ENCODE measurements around the gene GRAMD1A. TPM values are rescaled to one million over a fixed set of nuclear protein-coding genes. Genes with fewer than 3 reads are reported as not detected.

GRAMD1A gene
- total RNA-seq, 2 donors from 2014 or later: 115 to 137 TPM

DNA sequence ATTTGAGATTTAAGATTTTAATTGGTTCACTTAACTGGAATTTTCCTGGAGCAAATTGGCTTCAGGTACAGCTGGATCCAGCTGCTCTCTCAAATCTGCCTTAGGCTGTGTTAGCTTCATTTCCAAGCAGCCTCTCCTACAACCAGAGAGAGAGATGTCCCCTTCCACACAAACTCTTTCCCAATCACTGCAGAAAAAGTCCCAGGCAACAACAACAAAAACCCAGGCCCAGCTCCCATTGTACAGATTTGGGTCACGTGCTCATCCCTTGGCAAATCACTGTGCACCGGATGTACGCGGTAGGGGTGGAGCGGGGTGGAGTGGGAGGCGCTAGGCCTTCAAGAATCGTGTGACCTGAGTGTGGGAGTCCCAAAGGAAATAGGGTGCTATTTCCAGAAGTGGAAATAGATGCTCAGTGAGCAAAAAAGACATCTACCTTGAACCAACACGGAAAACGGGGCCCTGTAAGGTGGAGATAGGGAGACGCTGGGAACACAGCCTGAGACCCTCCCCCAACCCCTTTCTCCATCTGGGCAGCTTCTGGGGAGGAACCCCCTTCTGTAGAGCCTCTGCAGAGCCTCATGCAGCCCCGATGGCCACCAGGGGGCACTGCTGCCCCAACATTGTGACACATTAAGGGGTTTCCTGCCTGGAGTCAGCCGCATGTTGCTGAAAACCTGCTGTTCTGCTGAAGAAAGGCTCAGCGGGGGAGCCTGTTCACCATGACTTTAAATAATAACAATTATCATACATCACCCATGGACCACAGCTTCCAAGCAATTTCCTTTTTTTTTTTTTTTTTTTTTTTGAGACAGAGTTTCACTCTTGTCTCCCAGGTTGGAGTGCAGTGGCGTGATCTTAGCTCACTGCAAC, 66.8 kb downstream of the GRAMD1A start:
- H3K27me3 ChIP-seq (ENCODE audit: control insufficient read depth, insufficient read depth, low read length, poor library complexity, severe bottlenecking): no peaks in the 10 kb centered on the region
- peaks cover 2% of the 10 kb centered on the region for H3K27me3 Mint-ChIP-seq (ENCODE audit: insufficient read depth)
- H3K36me3 Mint-ChIP-seq (ENCODE audit: low read depth): no peaks in the 10 kb centered on the region
- H3K4me3 Mint-ChIP-seq: no peak overlapping the region
- WGBS, 2 experiments (ENCODE audit: insufficient coverage in 1 of 2, insufficient read length in 1 of 2): 51 to 62% methylated on average over 9 to 13 of the region's 14 CpGs
- peaks cover 7% of the 10 kb centered on the region for H3K9me3 ChIP-seq (ENCODE audit: control insufficient read depth, low read length)
- peaks cover 5% of the 10 kb centered on the region for H3K9me3 Mint-ChIP-seq
- H3K9ac ChIP-seq (ENCODE audit: extremely low read depth, low read length, poor library complexity, severe bottlenecking): no peak overlapping the region
- no peaks in the 10 kb centered on the region for H3K36me3 ChIP-seq (ENCODE audit: control insufficient read depth, insufficient read depth, low read length)
- H3K4me3 ChIP-seq (ENCODE audit: low read length): no peak overlapping the region
- H3K4me1 Mint-ChIP-seq: peaks cover 7% of the 10 kb centered on the region
- no peaks in the 10 kb centered on the region for H3K4me1 ChIP-seq (ENCODE audit: control insufficient read depth, insufficient read depth, low read length)
- peak; percentile 98 for DNase-seq
- TF ChIP-seq CTCF (conservative IDR thresholded peaks at IDR 0.05): peak; percentile 97
- no peak overlapping the region for H3K27ac Mint-ChIP-seq
- H3K27ac ChIP-seq (ENCODE audit: low read depth, low read length): no peak overlapping the region

DNA sequence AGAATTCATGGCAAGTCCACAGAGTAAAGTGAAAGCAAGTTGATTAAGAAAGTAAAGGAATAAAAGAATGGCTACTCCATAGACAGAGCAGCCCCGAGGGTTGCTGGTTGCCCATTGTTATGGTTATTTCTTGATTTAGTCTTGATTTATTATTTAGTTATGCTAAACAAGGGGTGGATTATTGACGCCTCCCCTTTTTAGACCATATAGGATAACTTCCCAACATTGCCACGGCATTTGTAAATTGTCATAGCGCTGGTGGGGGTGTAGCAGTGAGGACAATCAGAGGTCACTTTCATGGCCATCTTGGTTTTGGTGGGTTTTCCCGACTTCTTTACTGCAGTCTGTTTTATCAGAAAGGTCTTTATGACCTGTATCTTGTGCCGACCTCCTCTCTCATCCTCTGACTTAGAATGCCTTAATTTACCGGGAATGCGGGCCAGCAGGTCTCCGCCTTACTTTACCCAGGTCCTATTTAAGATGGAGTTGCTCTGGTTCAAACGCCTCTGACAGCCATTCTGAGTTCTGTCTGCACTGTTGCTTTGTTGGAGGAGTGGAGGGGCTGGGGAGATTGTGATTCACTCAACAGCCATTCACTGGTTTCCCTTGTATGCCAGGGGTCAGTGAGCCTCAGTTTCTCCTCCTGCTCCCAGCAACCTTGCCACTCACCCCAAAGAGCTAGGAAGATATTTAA, 69.0 kb downstream of the GRAMD1A start:
- Histone ChIP-seq H3K27ac (ENCODE audit: low read depth, low read length) (no peak overlapping the region), H3K36me3 (ENCODE audit: control insufficient read depth, insufficient read depth, low read length) (no peaks in the 10 kb centered on the region), H3K9me3 (ENCODE audit: control insufficient read depth, low read length) (peaks cover 7% of the 10 kb centered on the region), H3K4me1 (ENCODE audit: control insufficient read depth, insufficient read depth, low read length) (no peaks in the 10 kb centered on the region), H3K9ac (ENCODE audit: extremely low read depth, low read length, poor library complexity, severe bottlenecking) (no peak overlapping the region), H3K4me3 (ENCODE audit: low read length) (no peak overlapping the region), H3K27me3 (ENCODE audit: control insufficient read depth, insufficient read depth, low read length, poor library complexity, severe bottlenecking) (no peaks in the 10 kb centered on the region)
- 77 to 79% methylated on average over 7 to 10 of the region's 10 CpGs for WGBS, 2 experiments (ENCODE audit: insufficient coverage in 1 of 2, insufficient read length in 1 of 2)
- no peak for TF ChIP-seq CTCF (conservative IDR thresholded peaks at IDR 0.05)
- Mint-ChIP-seq H3K4me3 (peak overlapping the region; percentile 6), H3K27me3 (ENCODE audit: insufficient read depth) (peaks cover 2% of the 10 kb centered on the region), H3K9me3 (peaks cover 5% of the 10 kb centered on the region), H3K4me1 (peaks cover 7% of the 10 kb centered on the region), H3K27ac (peak overlapping the region; percentile 94), H3K36me3 (ENCODE audit: low read depth) (no peaks in the 10 kb centered on the region)
- DNase-seq: no peak

GRCh38 chr19:35069696-35070095, 69.6 kb downstream of the GRAMD1A start:
- Mint-ChIP-seq H3K27me3 (ENCODE audit: insufficient read depth) (no peaks in the 10 kb centered on the region), H3K4me3 (no peak overlapping the region), H3K27ac (no peak overlapping the region), H3K4me1 (peaks cover 7% of the 10 kb centered on the region), H3K9me3 (peaks cover 5% of the 10 kb centered on the region), H3K36me3 (ENCODE audit: low read depth) (no peaks in the 10 kb centered on the region)
- DNase-seq: no peak
- TF ChIP-seq CTCF (conservative IDR thresholded peaks at IDR 0.05): no peak
- 100% methylated on average over 1 of the region's 1 CpG for WGBS, 2 experiments (ENCODE audit: insufficient coverage in 1 of 2, insufficient read length in 1 of 2)
- no peak overlapping the region for H3K27ac ChIP-seq (ENCODE audit: low read depth, low read length)
- H3K4me1 ChIP-seq (ENCODE audit: control insufficient read depth, insufficient read depth, low read length): no peaks in the 10 kb centered on the region
- no peaks in the 10 kb centered on the region for H3K36me3 ChIP-seq (ENCODE audit: control insufficient read depth, insufficient read depth, low read length)
- no peak overlapping the region for H3K4me3 ChIP-seq (ENCODE audit: low read length)
- no peak overlapping the region for H3K9ac ChIP-seq (ENCODE audit: extremely low read depth, low read length, poor library complexity, severe bottlenecking)
- H3K27me3 ChIP-seq (ENCODE audit: control insufficient read depth, insufficient read depth, low read length, poor library complexity, severe bottlenecking): no peaks in the 10 kb centered on the region
- peaks cover 7% of the 10 kb centered on the region for H3K9me3 ChIP-seq (ENCODE audit: control insufficient read depth, low read length)
